Small intestine (tissue), 16 donors: ENCODE results near the gene ACVR2B. TPM values are rescaled to one million over a fixed set of nuclear protein-coding genes. Genes with fewer than 3 reads are reported as not detected.
"Not testable (repeated sequence)": the region's sequence is repeated elsewhere in the genome, so short reads cannot be mapped to it uniquely, and the experiment has no call there.

Source experiments
- DNase-seq, 2 donors: peaks; one replicate each; pipeline versions ENCODE4 v3.0.0 to v3.0.0-alpha.2; 2013
- FAIRE-seq: peaks from 2 replicates; lab custom pipeline; 2012; peaks lifted over from hg19 to GRCh38; lab: Jason Lieb, UNC
- H3K27ac ChIP-seq, 3 donors: one replicate each; pipeline ENCODE4 v1.5.1; 2013; ENCODE audit warnings: low read length in 2 of 3, mild to moderate bottlenecking in 2 of 3, control low read depth in 1 of 3, inconsistent platforms in 1 of 3, low read depth in 1 of 3, moderate library complexity in 1 of 3
- H3K27me3 ChIP-seq, 3 donors: one replicate each; pipeline ENCODE4 v1.6.1; 2013; ENCODE audit warnings: low read length in 3 of 3, inconsistent platforms in 1 of 3; ENCODE audit not compliant: control insufficient read depth in 3 of 3, insufficient read depth in 3 of 3
- H3K36me3 ChIP-seq, 3 donors: one replicate each; pipeline ENCODE4 v1.6.1; 2013; ENCODE audit warnings: low read length in 3 of 3, inconsistent platforms in 1 of 3, low read depth in 1 of 3, mild to moderate bottlenecking in 1 of 3, moderate library complexity in 1 of 3; ENCODE audit not compliant: control insufficient read depth in 3 of 3, insufficient read depth in 2 of 3
- H3K4me1 ChIP-seq, 3 donors: one replicate each; pipeline ENCODE4 v1.6.1; 2013; ENCODE audit warnings: low read length in 2 of 3, inconsistent platforms in 1 of 3, low read depth in 1 of 3, mild to moderate bottlenecking in 1 of 3, moderate library complexity in 1 of 3; ENCODE audit not compliant: control insufficient read depth in 3 of 3, insufficient read depth in 2 of 3
- H3K4me3 ChIP-seq, 3 donors: one replicate each; pipeline ENCODE4 v1.5.1; 2013; ENCODE audit warnings: low read length in 3 of 3, control low read depth in 1 of 3, inconsistent platforms in 1 of 3, low read depth in 1 of 3, mild to moderate bottlenecking in 1 of 3, moderate library complexity in 1 of 3
- H3K9me3 ChIP-seq, 2 donors: one replicate each; pipeline ENCODE4 v1.6.1; 2013; ENCODE audit warnings: low read depth in 1 of 2, low read length in 1 of 2; ENCODE audit not compliant: control insufficient read depth in 2 of 2, insufficient read depth in 1 of 2
- WGBS, 3 donors: extraction: QIAGEN DNeasy Blood & Tissue Kit; methylation state at CpG; one replicate each; pipeline ENCODE4 v1.1.7; 2013; 5-methylcytosine and 5-hydroxymethylcytosine counted together
- long read RNA-seq, 10 donors: transcript quantifications; one replicate each; lab custom pipeline, GENCODE V29; 2026
- polyA plus RNA-seq, 4 donors: library from polyadenylated mRNA; stranded (reverse) in 3 of 4; unstranded in 1 of 4; fragments of 200-250 nt in 3 of 4; fragments of 120-200 nt in 1 of 4; gene quantifications; one replicate each; pipeline versions ENCODE4 v1.2.1 to v1.2.3, GENCODE V29; 2013
- donor health status: healthy with polysubstance abuse.
- donor health status: control.
- donor health status: control.
- donor health status: Bipolar disorder and iron deficiency.
- donor health status: healthy.

Gene ACVR2B
- polyA plus RNA-seq, result 1 to 10 TPM in 2 of 4 donors, under 1 TPM in 2; 0.22 to 8.3 (median 1.1) TPM
- long read RNA-seq, donor 1, result 0 reads
- long read RNA-seq, donor 2, result 0 reads
- long read RNA-seq, donor 3, result 0 reads
- long read RNA-seq, donor 4, result 0 reads
- long read RNA-seq, donor 5, result 0 reads
- long read RNA-seq, donor 6, result 0 reads
- long read RNA-seq, donor 7, result 0 reads
- long read RNA-seq, donor 8, result 0 reads
- long read RNA-seq, donor 9, result 0 reads
- long read RNA-seq, donor 10, full-length matches to known transcripts, result 3 of 3 reads
- long read RNA-seq, donor 10, partial matches to known transcripts, result 0 of 3 reads
- long read RNA-seq, donor 10, other reads (novel, unspliced or antisense), result 0 of 3 reads

GRCh38 chr3:38453075-38453912 is at the start of gene ACVR2B:
Gene ACVR2B, plus strand, starts transcription at chr3:38453890. Its CDS starts 433 bp downstream, at chr3:38454323.
- Histone ChIP-seq H3K4me1 (peaks cover 0 to 32% (median 2%) of the 10 kb centered on the region in 3 donors), H3K27ac (peak within 1 kb of the TSS; percentile 87 to 96 (median 94)), H3K36me3 (peaks cover 0 to 5% (median 0%) of the 10 kb centered on the region in 3 donors), H3K9me3 (peaks cover 0 to 9% of the 10 kb centered on the region in 2 donors), H3K4me3 (peak within 1 kb of the TSS; percentile 73 to 89 (median 83)), H3K27me3 (no peaks in the 10 kb centered on the region)
- DNase-seq (peak; percentile 83 to 91), FAIRE-seq (no peak)
- 3 to 9% (median 7%) methylated on average over 32 to 48 of the region's 48 CpGs for WGBS, 3 donors

GRCh38 chr3:38404286-38404685 is 49.4 kb upstream of the ACVR2B start:
- peaks cover 0 to 27% of the 10 kb centered on the region in 2 donors for H3K9me3 ChIP-seq
- no peak overlapping the region for H3K27ac ChIP-seq
- DNase-seq (no peak), FAIRE-seq (no peak)
- 80 to 90% (median 85%) methylated on average over 5 of the region's 5 CpGs for WGBS, 3 donors
- no peaks in the 10 kb centered on the region for H3K4me1 ChIP-seq
- H3K4me3 ChIP-seq, result no peak overlapping the region
- H3K27me3 ChIP-seq, result no peaks in the 10 kb centered on the region
- H3K36me3 ChIP-seq, result peaks cover 2 to 52% (median 17%) of the 10 kb centered on the region in 3 donors

DNA sequence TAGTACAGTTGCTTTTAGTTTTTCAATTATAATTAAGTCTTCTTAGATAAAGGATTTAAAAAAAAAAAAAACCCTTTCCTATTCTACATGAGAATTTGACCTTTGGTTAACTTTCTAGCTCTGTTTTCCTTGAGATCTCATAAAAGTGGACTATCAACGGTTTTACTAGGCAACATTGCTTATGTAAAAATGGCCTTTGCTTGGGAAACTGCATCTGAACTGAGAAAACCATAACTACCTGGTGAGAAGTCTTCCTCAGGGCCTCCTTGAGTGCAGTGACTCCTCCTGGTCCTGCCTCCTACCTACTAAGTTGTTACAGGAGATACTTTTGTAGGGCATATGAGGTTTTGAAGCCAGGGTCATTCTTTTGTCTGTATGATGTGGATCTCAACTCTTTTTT is 42.1 kb upstream of the ACVR2B start:
- FAIRE-seq (no peak), DNase-seq (peak in 1 of 2 donors; percentile 46)
- no peak overlapping the region for H3K27ac ChIP-seq
- WGBS, 3 donors, result 19 to 51% (median 21%) methylated on average over 1 of the region's 1 CpG
- no peaks in the 10 kb centered on the region for H3K27me3 ChIP-seq
- peaks cover 0 to 3% of the 10 kb centered on the region in 2 donors for H3K9me3 ChIP-seq
- peaks cover 0 to 8% (median 4%) of the 10 kb centered on the region in 3 donors for H3K36me3 ChIP-seq
- no peaks in the 10 kb centered on the region for H3K4me1 ChIP-seq
- H3K4me3 ChIP-seq, result no peak overlapping the region

DNA sequence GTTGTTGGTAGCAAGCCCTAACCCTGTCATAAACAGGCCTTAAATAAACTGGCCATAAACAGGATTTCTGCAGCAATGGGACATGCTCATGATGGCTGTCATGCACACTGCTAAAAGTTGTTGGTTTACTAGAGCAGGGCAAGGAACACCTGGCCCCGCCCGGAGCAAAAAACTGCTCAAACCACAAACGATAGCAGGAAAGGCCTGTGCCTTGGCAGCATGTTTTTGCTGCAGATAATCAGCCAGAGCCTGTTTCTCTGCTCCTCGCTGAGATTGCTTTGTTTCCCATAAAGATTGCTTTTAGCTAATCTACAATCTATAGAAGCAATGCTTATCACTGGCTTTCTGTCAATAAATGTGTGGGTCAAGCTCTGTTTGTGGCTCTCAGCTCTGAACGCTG is 32.9 kb upstream of the ACVR2B start:
- H3K27me3 ChIP-seq, DNase-seq, H3K36me3 ChIP-seq, H3K4me1 ChIP-seq, H3K9me3 ChIP-seq, H3K4me3 ChIP-seq, FAIRE-seq, H3K27ac ChIP-seq: not testable (repeated sequence)
- 23 to 53% (median 40%) methylated on average over 5 of the region's 5 CpGs for WGBS, 3 donors

GRCh38 chr3:38421679-38422336 is 31.9 kb upstream of the ACVR2B start:
- H3K36me3 ChIP-seq, result peaks cover 0 to 7% (median 0%) of the 10 kb centered on the region in 3 donors
- no peak for DNase-seq
- H3K4me1 ChIP-seq, result no peaks in the 10 kb centered on the region
- WGBS, 3 donors, result 86 to 90% (median 88%) methylated on average over 7 of the region's 7 CpGs
- no peak overlapping the region for H3K4me3 ChIP-seq
- FAIRE-seq, result no peak
- no peaks in the 10 kb centered on the region for H3K27me3 ChIP-seq
- no peaks in the 10 kb centered on the region for H3K9me3 ChIP-seq
- no peak overlapping the region for H3K27ac ChIP-seq

- 50 to 62% (median 51%) methylated on average over 6 of the region's 6 CpGs for WGBS, 3 donors
- H3K27ac ChIP-seq, H3K9me3 ChIP-seq, H3K4me3 ChIP-seq, H3K27me3 ChIP-seq, DNase-seq, H3K4me1 ChIP-seq, FAIRE-seq, H3K36me3 ChIP-seq: not testable (repeated sequence)
These were observed 26.8 kb upstream of the ACVR2B start for GRCh38 chr3:38426798-38427426.

- H3K27me3 ChIP-seq, H3K4me3 ChIP-seq, DNase-seq, H3K36me3 ChIP-seq, FAIRE-seq, H3K4me1 ChIP-seq, H3K27ac ChIP-seq: not testable (repeated sequence)
- peaks cover 5 to 41% of the 10 kb centered on the region in 2 donors for H3K9me3 ChIP-seq
- 92 to 94% (median 93%) methylated on average over 5 of the region's 5 CpGs for WGBS, 3 donors
These were observed 20.6 kb upstream of the ACVR2B start for GRCh38 chr3:38432871-38433658.
